ENCODE results near the gene MAP4K2. TPM values are rescaled to one million over a fixed set of nuclear protein-coding genes. Genes with fewer than 3 reads are reported as not detected.

Gene MAP4K2
- total RNA-seq, 1 donor from 2014 or later: 6.8 TPM

DNA sequence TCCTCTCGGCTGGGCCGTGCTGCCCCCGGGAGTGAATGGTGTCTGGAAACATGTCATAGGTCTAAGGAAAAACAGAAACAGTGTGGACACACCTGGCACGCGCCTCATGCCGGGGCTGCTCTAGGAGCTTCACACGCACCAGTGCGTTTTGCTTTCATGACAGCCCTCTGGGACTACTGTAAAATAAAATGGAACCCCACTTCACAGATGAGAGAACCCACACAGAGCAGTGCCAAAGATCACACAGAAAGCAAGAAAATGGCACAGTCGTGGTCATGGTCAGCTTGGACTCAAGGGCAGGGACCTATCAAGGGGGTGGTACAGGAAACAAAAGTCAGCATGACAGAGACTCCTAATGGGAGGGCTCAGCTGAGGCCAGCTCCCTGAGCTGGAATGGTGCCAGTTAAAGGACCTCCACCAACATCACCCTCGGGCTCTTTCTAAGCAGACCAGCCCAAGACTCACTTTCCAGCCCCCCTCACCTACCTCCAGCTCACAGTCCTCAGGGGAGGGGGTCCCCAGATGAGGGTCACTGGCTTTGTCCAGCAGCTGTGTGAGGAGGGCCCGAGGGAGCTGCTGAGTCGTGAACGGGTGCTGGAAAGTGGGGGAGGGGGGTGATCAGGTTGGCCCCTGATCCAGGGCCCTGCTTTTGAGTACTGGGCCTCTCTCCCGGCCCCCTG is 3.3 kb downstream of the MAP4K2 start:
- H3K36me3 ChIP-seq (ENCODE audit: control insufficient read depth, insufficient read depth, low read length): peaks cover 7% of the 10 kb centered on the region
- DNase-seq (ENCODE audit: low read depth) (no peak), FAIRE-seq (no peak)
- TF ChIP-seq, protein P1, sequence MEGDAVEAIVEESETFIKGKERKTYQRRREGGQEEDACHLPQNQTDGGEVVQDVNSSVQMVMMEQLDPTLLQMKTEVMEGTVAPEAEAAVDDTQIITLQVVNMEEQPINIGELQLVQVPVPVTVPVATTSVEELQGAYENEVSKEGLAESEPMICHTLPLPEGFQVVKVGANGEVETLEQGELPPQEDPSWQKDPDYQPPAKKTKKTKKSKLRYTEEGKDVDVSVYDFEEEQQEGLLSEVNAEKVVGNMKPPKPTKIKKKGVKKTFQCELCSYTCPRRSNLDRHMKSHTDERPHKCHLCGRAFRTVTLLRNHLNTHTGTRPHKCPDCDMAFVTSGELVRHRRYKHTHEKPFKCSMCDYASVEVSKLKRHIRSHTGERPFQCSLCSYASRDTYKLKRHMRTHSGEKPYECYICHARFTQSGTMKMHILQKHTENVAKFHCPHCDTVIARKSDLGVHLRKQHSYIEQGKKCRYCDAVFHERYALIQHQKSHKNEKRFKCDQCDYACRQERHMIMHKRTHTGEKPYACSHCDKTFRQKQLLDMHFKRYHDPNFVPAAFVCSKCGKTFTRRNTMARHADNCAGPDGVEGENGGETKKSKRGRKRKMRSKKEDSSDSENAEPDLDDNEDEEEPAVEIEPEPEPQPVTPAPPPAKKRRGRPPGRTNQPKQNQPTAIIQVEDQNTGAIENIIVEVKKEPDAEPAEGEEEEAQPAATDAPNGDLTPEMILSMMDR (IDR thresholded peaks at IDR 0.05; ENCODE audit: insufficient read depth, low read length, severe bottlenecking): no peak
- no peak overlapping the region for H3K4me3 ChIP-seq (ENCODE audit: low read depth, low read length)
- no peaks in the 10 kb centered on the region for H3K27me3 ChIP-seq (ENCODE audit: control insufficient read depth, insufficient read depth, low read length)

DNA sequence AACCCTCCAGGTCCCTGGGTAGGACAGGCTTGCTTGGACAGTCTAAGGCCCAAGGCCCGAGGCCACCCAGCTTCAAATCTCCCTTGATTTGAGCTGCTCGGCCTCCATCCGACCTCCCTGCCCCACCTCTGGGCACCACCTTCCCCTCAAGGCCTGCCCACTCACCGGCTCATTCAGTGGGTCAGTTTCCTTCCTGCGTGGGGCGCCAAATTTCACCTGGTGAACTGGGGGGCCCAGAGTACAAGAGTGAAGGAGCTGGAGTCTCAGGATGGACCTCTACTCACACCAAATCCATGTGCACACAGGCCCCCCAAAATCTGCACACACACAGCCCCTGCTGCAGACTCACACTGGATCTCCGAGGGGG is 3.8 kb downstream of the MAP4K2 start:
- TF ChIP-seq, protein P1 (IDR thresholded peaks at IDR 0.05; ENCODE audit: insufficient read depth, low read length, severe bottlenecking): no peak
- Histone ChIP-seq H3K27me3 (ENCODE audit: control insufficient read depth, insufficient read depth, low read length) (no peaks in the 10 kb centered on the region), H3K4me3 (ENCODE audit: low read depth, low read length) (no peak overlapping the region), H3K36me3 (ENCODE audit: control insufficient read depth, insufficient read depth, low read length) (peaks cover 4% of the 10 kb centered on the region)
- DNase-seq (ENCODE audit: low read depth): no peak
- no peak for FAIRE-seq

DNA sequence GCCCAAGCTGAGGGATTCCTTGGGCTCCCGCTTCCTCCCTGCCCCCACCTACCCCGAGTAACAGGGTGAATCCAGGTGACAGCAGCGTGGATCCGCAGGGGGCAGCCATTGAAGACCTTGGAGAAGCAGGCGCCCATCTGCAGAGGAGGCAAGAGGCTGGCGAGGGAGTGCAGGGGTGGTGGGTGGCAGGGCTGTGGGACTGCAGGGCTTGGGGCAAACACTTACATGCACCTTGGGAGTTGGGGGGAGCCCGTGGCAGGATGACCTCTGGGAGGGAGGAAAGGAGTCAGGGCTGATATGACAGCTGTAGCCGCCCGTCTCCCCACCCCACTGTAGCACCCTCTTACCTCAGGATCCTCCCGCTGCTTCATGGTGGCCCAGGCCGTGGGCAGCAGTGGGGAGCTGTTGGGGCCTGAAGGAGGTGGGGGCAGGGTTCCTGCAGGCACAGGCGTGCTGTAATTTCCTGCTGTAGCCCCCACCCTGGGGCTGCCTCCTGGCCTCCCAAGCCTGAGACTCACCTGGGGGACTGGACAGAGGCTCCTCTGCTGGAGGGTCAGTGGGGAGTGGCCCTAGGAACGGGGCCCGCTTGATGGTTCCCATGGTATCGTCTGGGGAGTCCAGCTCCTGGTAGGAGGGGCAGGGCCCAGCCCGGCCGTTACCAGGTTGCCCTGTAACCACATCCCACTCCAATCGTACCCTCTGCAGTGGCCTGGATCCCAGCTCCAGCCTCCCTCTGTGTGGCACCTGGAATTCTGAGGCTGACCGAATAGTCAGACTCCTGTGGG is 6.1 kb downstream of the MAP4K2 start:
- FAIRE-seq (no peak), DNase-seq (ENCODE audit: low read depth) (no peak)
- H3K4me3 ChIP-seq (ENCODE audit: low read depth, low read length): no peak overlapping the region
- TF ChIP-seq, protein P1 (IDR thresholded peaks at IDR 0.05; ENCODE audit: insufficient read depth, low read length, severe bottlenecking): no peak
- peaks cover 2% of the 10 kb centered on the region for H3K36me3 ChIP-seq (ENCODE audit: control insufficient read depth, insufficient read depth, low read length)
- no peaks in the 10 kb centered on the region for H3K27me3 ChIP-seq (ENCODE audit: control insufficient read depth, insufficient read depth, low read length)

DNA sequence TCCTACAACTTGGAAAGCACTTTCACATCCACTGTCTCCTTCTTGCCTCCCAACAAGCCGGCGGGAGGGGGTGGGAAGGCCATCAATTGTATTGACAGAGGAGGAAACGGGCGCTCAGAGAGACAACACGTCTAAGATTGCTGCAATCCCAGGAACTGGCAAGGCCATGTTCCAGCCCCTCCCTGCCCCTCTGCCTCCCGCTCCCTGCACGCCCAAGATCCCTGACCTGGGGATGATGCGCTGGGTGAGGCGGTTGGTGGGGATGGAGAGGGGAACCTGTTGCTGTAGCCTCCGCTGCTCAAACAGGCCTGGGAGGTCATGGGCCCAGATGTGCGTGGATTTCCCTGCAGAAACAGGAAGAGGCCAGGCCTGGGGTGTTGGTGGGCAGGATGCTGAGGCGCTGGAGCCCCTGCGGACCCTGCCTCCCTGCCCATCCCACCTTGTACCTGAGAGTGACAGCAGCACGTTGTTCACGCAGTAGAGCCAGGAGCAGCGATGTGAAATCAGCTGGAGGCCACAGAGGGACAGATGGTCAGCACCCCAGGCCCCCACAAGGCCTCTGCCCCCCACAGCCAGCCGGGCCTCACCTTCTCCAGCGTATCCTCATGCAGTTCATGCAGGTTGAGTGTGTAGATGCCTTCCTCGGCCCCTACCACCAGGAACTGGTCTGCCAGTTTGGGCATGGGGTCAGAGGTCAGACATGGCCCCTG is 6.8 kb downstream of the MAP4K2 start:
- TF ChIP-seq, protein P1 (IDR thresholded peaks at IDR 0.05; ENCODE audit: insufficient read depth, low read length, severe bottlenecking): no peak
- no peaks in the 10 kb centered on the region for H3K27me3 ChIP-seq (ENCODE audit: control insufficient read depth, insufficient read depth, low read length)
- H3K4me3 ChIP-seq (ENCODE audit: low read depth, low read length): no peak overlapping the region
- DNase-seq (ENCODE audit: low read depth): no peak
- peaks cover 2% of the 10 kb centered on the region for H3K36me3 ChIP-seq (ENCODE audit: control insufficient read depth, insufficient read depth, low read length)
- no peak for FAIRE-seq

GRCh38 chr11:64794526-64794925 is 8.5 kb downstream of the MAP4K2 start:
- DNase-seq (ENCODE audit: low read depth) (no peak), FAIRE-seq (no peak)
- H3K27me3 ChIP-seq (ENCODE audit: control insufficient read depth, insufficient read depth, low read length): no peaks in the 10 kb centered on the region
- no peak overlapping the region for H3K4me3 ChIP-seq (ENCODE audit: low read depth, low read length)
- TF ChIP-seq, protein P1 (IDR thresholded peaks at IDR 0.05; ENCODE audit: insufficient read depth, low read length, severe bottlenecking): no peak
- peaks cover 2% of the 10 kb centered on the region for H3K36me3 ChIP-seq (ENCODE audit: control insufficient read depth, insufficient read depth, low read length)

Data from bronchial epithelial cell (primary cell).